H1 (cell line): ENCODE data around the gene OR8D4.

Experiments used
- ATF2 ChIP-seq: IDR thresholded peaks from 2 replicates; pipeline ENCODE4 v1.6.1; 2012; ENCODE audit warnings: low read length, inconsistent platforms
- CHD2 ChIP-seq: IDR thresholded peaks from 2 replicates; pipeline ENCODE4 v1.6.1; 2012; ENCODE audit warnings: low read length, improper control_type of control experiment
- EZH2 ChIP-seq: fragments of 200-600 bp; sonication (generic); IDR thresholded peaks from 2 replicates; pipeline ENCODE4 v1.7.1; 2012; ENCODE audit warnings: low read depth, mild to moderate bottlenecking, moderate library complexity, low read length, inconsistent platforms; ENCODE audit not compliant: severe bottlenecking
- GABPA ChIP-seq: IDR thresholded peaks from 2 replicates; pipeline ENCODE4 v1.6.1; 2011; ENCODE audit warnings: mild to moderate bottlenecking, low read length, moderate library complexity, borderline replicate concordance; ENCODE audit not compliant: insufficient read depth
- PHF8 ChIP-seq: fragments of 200-600 bp; sonication (generic); conservative IDR thresholded peaks from 2 replicates; pipeline ENCODE4 v1.7.1; 2012; ENCODE audit warnings: low read depth, mild to moderate bottlenecking, inconsistent platforms, low read length, moderate library complexity
- POLR2A ChIP-seq, 2 experiments: IDR thresholded peaks; 1 replicate in 1 of 2; 2 replicates in 1 of 2; pipeline ENCODE4 v1.6.1; 2011; ENCODE audit warnings: low read depth in 2 of 2, low read length in 2 of 2, mild to moderate bottlenecking in 2 of 2; ENCODE audit errors: control extremely low read depth in 1 of 2
- POLR2AphosphoS5 ChIP-seq: IDR thresholded peaks from 2 replicates; pipeline ENCODE4 v1.6.1; 2011; ENCODE audit warnings: low read depth, low read length
- RBBP5 ChIP-seq: IDR thresholded peaks from 2 replicates; pipeline ENCODE4 v1.7.1; 2012; ENCODE audit warnings: low read depth, mild to moderate bottlenecking, inconsistent platforms, low read length, moderate library complexity, borderline replicate concordance
- RFX5 ChIP-seq: IDR thresholded peaks from 2 replicates; pipeline ENCODE4 v1.6.1; 2011; ENCODE audit warnings: low read depth, low read length, improper control_type of control experiment, borderline replicate concordance
- TAF1 ChIP-seq: IDR thresholded peaks from 2 replicates; pipeline ENCODE4 v1.6.1; 2011; ENCODE audit warnings: mild to moderate bottlenecking, low read depth, low read length
- TCF12 ChIP-seq: IDR thresholded peaks from 2 replicates; pipeline ENCODE4 v1.6.1; 2011; ENCODE audit warnings: low read depth, mild to moderate bottlenecking, low read length
- ZNF274 ChIP-seq: IDR thresholded peaks from 2 replicates; pipeline ENCODE4 v1.7.0; 2012; ENCODE audit warnings: low read length, borderline replicate concordance; ENCODE audit errors: extremely low read depth
- TF ChIP-seq, protein P1 (sequence below), 3 experiments: IDR thresholded peaks; 1 replicate in 2 of 3; 2 replicates in 1 of 3; pipeline versions ENCODE4 v1.5.1 to v1.6.1; 2011; ENCODE audit warnings: low read length in 3 of 3, mild to moderate bottlenecking in 3 of 3, inconsistent platforms in 2 of 3, low read depth in 1 of 3, moderate library complexity in 1 of 3; ENCODE audit not compliant: insufficient read depth in 1 of 3; ENCODE audit errors: control extremely low read depth in 1 of 3

DNA sequence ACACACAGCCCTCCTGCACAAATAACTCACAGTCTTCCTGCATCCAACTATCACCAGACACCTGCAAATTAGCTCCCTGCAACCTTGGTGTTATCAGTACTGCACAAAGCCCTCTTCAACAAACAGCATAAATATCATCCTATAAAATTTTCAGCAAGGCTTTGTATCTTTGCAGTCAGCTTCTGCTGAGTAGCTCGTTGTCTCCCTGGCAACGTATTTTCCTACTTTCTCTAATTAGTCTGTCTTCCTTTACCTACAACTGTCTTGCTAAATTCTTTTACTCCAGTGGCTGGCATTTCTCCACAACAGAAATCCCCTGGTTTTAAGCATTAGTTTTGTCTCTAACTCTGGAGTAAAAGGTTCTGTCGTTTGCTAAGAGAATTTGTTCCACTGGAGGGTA lies 3.9 kb downstream of the OR8D4 start:
- TF ChIP-seq TAF1 (no peak), EZH2 (no peak), TCF12 (no peak), POLR2AphosphoS5 (no peak), ZNF274 (no peak), POLR2A (IDR thresholded peaks at IDR 0.05; ENCODE audit: control extremely low read depth in 1 of 2, low read depth in 2 of 2, low read length in 2 of 2) (no peak), RFX5 (no peak), PHF8 (no peak), CHD2 (no peak), ATF2 (no peak), GABPA (no peak), RBBP5 (no peak)
- TF ChIP-seq, protein P1, sequence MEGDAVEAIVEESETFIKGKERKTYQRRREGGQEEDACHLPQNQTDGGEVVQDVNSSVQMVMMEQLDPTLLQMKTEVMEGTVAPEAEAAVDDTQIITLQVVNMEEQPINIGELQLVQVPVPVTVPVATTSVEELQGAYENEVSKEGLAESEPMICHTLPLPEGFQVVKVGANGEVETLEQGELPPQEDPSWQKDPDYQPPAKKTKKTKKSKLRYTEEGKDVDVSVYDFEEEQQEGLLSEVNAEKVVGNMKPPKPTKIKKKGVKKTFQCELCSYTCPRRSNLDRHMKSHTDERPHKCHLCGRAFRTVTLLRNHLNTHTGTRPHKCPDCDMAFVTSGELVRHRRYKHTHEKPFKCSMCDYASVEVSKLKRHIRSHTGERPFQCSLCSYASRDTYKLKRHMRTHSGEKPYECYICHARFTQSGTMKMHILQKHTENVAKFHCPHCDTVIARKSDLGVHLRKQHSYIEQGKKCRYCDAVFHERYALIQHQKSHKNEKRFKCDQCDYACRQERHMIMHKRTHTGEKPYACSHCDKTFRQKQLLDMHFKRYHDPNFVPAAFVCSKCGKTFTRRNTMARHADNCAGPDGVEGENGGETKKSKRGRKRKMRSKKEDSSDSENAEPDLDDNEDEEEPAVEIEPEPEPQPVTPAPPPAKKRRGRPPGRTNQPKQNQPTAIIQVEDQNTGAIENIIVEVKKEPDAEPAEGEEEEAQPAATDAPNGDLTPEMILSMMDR (IDR thresholded peaks at IDR 0.05; ENCODE audit: control extremely low read depth in 1 of 3, insufficient read depth in 1 of 3, low read depth in 1 of 3, low read length in 3 of 3) = no peak
